HepG2 (cell line): Measurements from ENCODE around the gene SMIM29. TPM values are rescaled to one million over a fixed set of nuclear protein-coding genes. Genes with fewer than 3 reads are reported as not detected.

Source experiments
- ATAC-seq: fragments of 200-7000 bp; cut with Tn5 transposase; 3 replicates; pipeline ENCODE4 v1.9.1; 2020; ENCODE audit warnings: mild to moderate bottlenecking, moderate library complexity
- BruUV-seq: library from RNA; stranded (reverse); fragments of 400-500 nt; replicated peaks from 2 replicates; lab custom pipeline; 2021; lab: Mats Ljungman, UMichigan
- CTCF ChIA-PET: fragments of 300-600 bp; formaldehyde crosslinking; extraction: SDS; loops from one replicate; lab custom pipeline; 2021; ENCODE audit warnings: low total read pairs, inconsistent platforms, low intra/inter-chr PET ratio; lab: Yijun Ruan, JAX
- POLR2A ChIA-PET: fragments of 350-600 bp; sonication (Branson Sonifier 250); formaldehyde crosslinking; loops from one replicate; lab custom pipeline; 2020; ENCODE audit warnings: antibody characterized with exemption, inconsistent platforms; lab: Yijun Ruan, JAX
- DNase-seq: peaks from one replicate; pipeline ENCODE4 v3.0.0-alpha.2; 2015; ENCODE audit warnings: low spot score
- FAIRE-seq: peaks from 3 replicates; lab custom pipeline; 2011; peaks lifted over from hg19 to GRCh38; lab: Jason Lieb, UNC
- H2AFZ ChIP-seq: one replicate; pipeline ENCODE4 v1.6.1; 2011; ENCODE audit warnings: low read length, inconsistent platforms
- H3K27ac ChIP-seq: fragments of 300-600 bp; 3 replicates; pipeline ENCODE4 v1.8.0; 2011; ENCODE audit warnings: mixed run types, mild to moderate bottlenecking, mixed read lengths, low read length, inconsistent platforms; ENCODE audit not compliant: insufficient read depth; ENCODE audit errors: extremely low read length
- H3K27me3 ChIP-seq, 2 experiments: fragments of 200-600 bp in 1 of 2; 2 replicates in 1 of 2; 3 replicates in 1 of 2; pipeline versions ENCODE4 v1.6.0 to v1.8.0; 2011; ENCODE audit warnings: low read length in 2 of 2, mild to moderate bottlenecking in 2 of 2, moderate library complexity in 2 of 2, inconsistent platforms in 1 of 2; ENCODE audit not compliant: insufficient read depth in 2 of 2, control insufficient read depth in 1 of 2
- H3K36me3 ChIP-seq, 2 experiments: fragments of 200-600 bp in 1 of 2; replicated peaks in 1 of 2; 2 replicates in 1 of 2; 3 replicates in 1 of 2; pipeline versions ENCODE4 v1.5.1 to v1.8.0; 2011; ENCODE audit warnings: low read length in 2 of 2, inconsistent platforms in 1 of 2; ENCODE audit not compliant: insufficient read depth in 2 of 2, control insufficient read depth in 1 of 2
- H3K4me1 ChIP-seq: 2 replicates; pipeline ENCODE4 v1.5.1; 2012; ENCODE audit warnings: low read length, inconsistent platforms; ENCODE audit not compliant: insufficient read depth
- H3K4me2 ChIP-seq: 2 replicates; pipeline ENCODE4 v1.6.0; 2011; ENCODE audit warnings: low read depth, low read length, inconsistent platforms
- H3K4me3 ChIP-seq, 3 experiments: fragments of 200-600 bp in 1 of 3; sonication (generic), shearing (Covaris generic) in 1 of 3; replicated peaks in 1 of 3; 2 replicates each; pipeline ENCODE4 v1.5.1; 2011 to 2016; ENCODE audit warnings: low read length in 3 of 3, inconsistent platforms in 2 of 3, low read depth in 2 of 3, mild to moderate bottlenecking in 2 of 3, control low read depth in 1 of 3, mixed read lengths in 1 of 3; ENCODE audit not compliant: insufficient read depth in 1 of 3
- H3K79me2 ChIP-seq: one replicate; pipeline ENCODE4 v1.6.1; 2011; ENCODE audit warnings: low read length, inconsistent platforms; ENCODE audit not compliant: insufficient read depth
- H3K9ac ChIP-seq: 2 replicates; pipeline ENCODE4 v1.6.0; 2011; ENCODE audit warnings: mild to moderate bottlenecking, low read depth, low read length, inconsistent platforms; ENCODE audit not compliant: insufficient read depth
- H3K9me3 ChIP-seq: 2 replicates; pipeline ENCODE4 v1.5.1; 2012; ENCODE audit warnings: mild to moderate bottlenecking, low read length
- H4K20me1 ChIP-seq: 2 replicates; pipeline ENCODE4 v1.6.0; 2011; ENCODE audit warnings: inconsistent platforms, mild to moderate bottlenecking, low read length, moderate library complexity; ENCODE audit not compliant: insufficient read depth
- MAFK ChIP-seq, 2 experiments: IDR thresholded peaks in 1 of 2; conservative IDR thresholded peaks in 1 of 2; 2 replicates each; pipeline ENCODE4 v1.6.1; 2011; ENCODE audit warnings: improper control_type of control experiment in 2 of 2, low read length in 2 of 2
- SRSF1 ChIP-seq: fragments of 200-400 bp; formaldehyde crosslinking; optimal IDR thresholded peaks from 2 replicates; pipeline ENCODE3; 2017; ENCODE audit warnings: mild to moderate bottlenecking, low read depth, low read length, moderate library complexity
- WGBS: methylation state at CpG from one replicate; pipeline ENCODE4 v1.1.6; 2017; ENCODE audit warnings: low lambda C conversion rate; 5-methylcytosine and 5-hydroxymethylcytosine counted together
- in situ Hi-C: cut with HindIII; loops from 2 replicates; pipeline ENCODE4 v1.10.0; 2017; ENCODE audit warnings: low pct_unique_long_range_greater_than_20kb; ENCODE audit not compliant: extremely low pct_ligation_motif_present
- intact Hi-C: fragments of 100-400 bp; cut with micrococcal nuclease; formaldehyde crosslinking; loops from one replicate; pipeline ENCODE4 v1.10.0; 2022; ENCODE audit not compliant: unreplicated experiment
- polyA plus RNA-seq, 8 experiments: library from polyadenylated mRNA; depleted of rRNA in 3 of 8; stranded (reverse) in 7 of 8; unstranded in 1 of 8; fragments of >200 nt; fragmentation: Illumina TruSeq in 4 of 8; extraction: Trizol in 4 of 8; gene quantifications; 2 replicates each; pipeline versions ENCODE4 v1.2.1 to v1.2.3, GENCODE V29; 2011 to 2016; ENCODE audit warnings: low read depth in 4 of 8, missing spikeins in 1 of 8, mixed read lengths in 1 of 8; ENCODE audit not compliant: insufficient read depth in 1 of 8
- total RNA-seq, 5 experiments: library from RNA; depleted of rRNA; stranded (reverse); fragments of >200 nt; fragmentation: Illumina TruSeq; extraction: Trizol; gene quantifications; 2 replicates each; pipeline ENCODE4 v1.2.3, GENCODE V29; 2016; ENCODE audit warnings: low read depth in 1 of 5
- TF ChIP-seq, protein P1 (sequence below): IDR thresholded peaks from 2 replicates; pipeline ENCODE4 v1.6.1; 2016; ENCODE audit warnings: missing compliant biosample characterization, missing genetic modification reagents, borderline replicate concordance
- TF ChIP-seq, protein P2 (sequence below): sonication (generic); formaldehyde crosslinking; IDR thresholded peaks from 2 replicates; pipeline ENCODE4 v1.4.0; 2020; ENCODE audit warnings: mild to moderate bottlenecking, missing genetic modification reagents, borderline replicate concordance

SMIM29 gene
- total and polyA plus RNA-seq, 2 of the 13 experiments (the other 11 are each of a cell fraction or from before 2014, with no cell fraction given) = 8.8 to 15.3 TPM

DNA sequence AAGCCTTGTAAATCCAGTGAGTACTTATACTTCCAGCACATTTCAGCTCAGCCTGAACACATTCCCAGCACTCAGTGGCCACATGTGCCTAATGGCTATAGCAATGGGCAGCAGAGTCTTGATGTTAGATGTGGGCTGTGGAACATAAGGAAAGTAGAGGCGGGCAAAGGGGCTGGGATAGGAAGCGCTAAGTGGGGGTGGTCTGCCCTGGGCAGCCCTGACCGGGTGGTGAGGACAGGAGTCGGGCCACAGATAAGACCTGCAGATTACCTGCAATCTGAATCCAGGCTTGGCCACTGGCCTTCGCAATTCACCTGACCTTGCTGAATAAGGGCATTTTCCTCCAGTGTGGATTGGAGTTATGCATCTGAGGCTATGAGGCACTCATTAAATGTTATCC is 23.3 kb downstream of the SMIM29 start:
- H3K9me3 ChIP-seq = no peaks in the 10 kb centered on the region
- H3K4me2 ChIP-seq = no peak overlapping the region
- peaks cover 48% of the 10 kb centered on the region for H3K4me1 ChIP-seq
- ATAC-seq = no peak
- no peaks in the 10 kb centered on the region for H3K36me3 ChIP-seq
- intact Hi-C loops (no loop called here), in situ Hi-C loops (loop anchor here (25.0 kb wide), 1 partner anchor 387 kb away; no protein-coding TSS in a partner anchor)
- no peak overlapping the region for H3K4me3 ChIP-seq
- no peak overlapping the region for H3K27ac ChIP-seq
- H3K79me2 ChIP-seq = no peaks in the 10 kb centered on the region
- H3K27me3 ChIP-seq = peaks cover 3 to 31% of the 10 kb centered on the region in 2 experiments; a peak in 2 of 5 replicates
- no peak for FAIRE-seq
- no peak for DNase-seq
- no peak overlapping the region for H3K9ac ChIP-seq
- no peaks in the 10 kb centered on the region for H4K20me1 ChIP-seq
- ChIA-PET POLR2A (no interaction called here), CTCF (no interaction called here)
- H2AFZ ChIP-seq = no peak overlapping the region
- WGBS = 69% methylated on average over 5 of the region's 5 CpGs
- no peak for TF ChIP-seq SRSF1
- TF ChIP-seq, protein P1, sequence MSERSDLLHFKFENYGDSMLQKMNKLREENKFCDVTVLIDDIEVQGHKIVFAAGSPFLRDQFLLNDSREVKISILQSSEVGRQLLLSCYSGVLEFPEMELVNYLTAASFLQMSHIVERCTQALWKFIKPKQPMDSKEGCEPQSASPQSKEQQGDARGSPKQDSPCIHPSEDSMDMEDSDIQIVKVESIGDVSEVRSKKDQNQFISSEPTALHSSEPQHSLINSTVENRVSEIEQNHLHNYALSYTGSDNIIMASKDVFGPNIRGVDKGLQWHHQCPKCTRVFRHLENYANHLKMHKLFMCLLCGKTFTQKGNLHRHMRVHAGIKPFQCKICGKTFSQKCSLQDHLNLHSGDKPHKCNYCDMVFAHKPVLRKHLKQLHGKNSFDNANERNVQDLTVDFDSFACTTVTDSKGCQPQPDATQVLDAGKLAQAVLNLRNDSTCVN = peak; percentile 14; the same call in 1 of the 2 replicates
- TF ChIP-seq MAFK (conservative IDR thresholded peaks at IDR 0.05 in 1 of 2, IDR thresholded peaks at IDR 0.05 in 1 of 2; ENCODE audit: low read length in 2 of 2) = peak; percentile 7 to 46; a peak in 2 of 4 replicates
- TF ChIP-seq, protein P2, sequence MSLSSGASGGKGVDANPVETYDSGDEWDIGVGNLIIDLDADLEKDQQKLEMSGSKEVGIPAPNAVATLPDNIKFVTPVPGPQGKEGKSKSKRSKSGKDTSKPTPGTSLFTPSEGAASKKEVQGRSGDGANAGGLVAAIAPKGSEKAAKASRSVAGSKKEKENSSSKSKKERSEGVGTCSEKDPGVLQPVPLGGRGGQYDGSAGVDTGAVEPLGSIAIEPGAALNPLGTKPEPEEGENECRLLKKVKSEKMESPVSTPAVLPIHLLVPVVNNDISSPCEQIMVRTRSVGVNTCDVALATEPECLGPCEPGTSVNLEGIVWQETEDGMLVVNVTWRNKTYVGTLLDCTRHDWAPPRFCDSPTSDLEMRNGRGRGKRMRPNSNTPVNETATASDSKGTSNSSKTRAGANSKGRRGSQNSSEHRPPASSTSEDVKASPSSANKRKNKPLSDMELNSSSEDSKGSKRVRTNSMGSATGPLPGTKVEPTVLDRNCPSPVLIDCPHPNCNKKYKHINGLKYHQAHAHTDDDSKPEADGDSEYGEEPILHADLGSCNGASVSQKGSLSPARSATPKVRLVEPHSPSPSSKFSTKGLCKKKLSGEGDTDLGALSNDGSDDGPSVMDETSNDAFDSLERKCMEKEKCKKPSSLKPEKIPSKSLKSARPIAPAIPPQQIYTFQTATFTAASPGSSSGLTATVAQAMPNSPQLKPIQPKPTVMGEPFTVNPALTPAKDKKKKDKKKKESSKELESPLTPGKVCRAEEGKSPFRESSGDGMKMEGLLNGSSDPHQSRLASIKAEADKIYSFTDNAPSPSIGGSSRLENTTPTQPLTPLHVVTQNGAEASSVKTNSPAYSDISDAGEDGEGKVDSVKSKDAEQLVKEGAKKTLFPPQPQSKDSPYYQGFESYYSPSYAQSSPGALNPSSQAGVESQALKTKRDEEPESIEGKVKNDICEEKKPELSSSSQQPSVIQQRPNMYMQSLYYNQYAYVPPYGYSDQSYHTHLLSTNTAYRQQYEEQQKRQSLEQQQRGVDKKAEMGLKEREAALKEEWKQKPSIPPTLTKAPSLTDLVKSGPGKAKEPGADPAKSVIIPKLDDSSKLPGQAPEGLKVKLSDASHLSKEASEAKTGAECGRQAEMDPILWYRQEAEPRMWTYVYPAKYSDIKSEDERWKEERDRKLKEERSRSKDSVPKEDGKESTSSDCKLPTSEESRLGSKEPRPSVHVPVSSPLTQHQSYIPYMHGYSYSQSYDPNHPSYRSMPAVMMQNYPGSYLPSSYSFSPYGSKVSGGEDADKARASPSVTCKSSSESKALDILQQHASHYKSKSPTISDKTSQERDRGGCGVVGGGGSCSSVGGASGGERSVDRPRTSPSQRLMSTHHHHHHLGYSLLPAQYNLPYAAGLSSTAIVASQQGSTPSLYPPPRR = no peak
- TF ChIP-seq, all 625 proteins: peak for 2
- BruUV-seq = no TSS peak
